ENCODE measurements around the gene LRRC23. TPM values are rescaled to one million over a fixed set of nuclear protein-coding genes. Genes with fewer than 3 reads are reported as not detected.

LRRC23 gene
- total and polyA plus RNA-seq, 2 of the 13 experiments (the other 11 are each of a cell fraction or from before 2014, with no cell fraction given): 6.0 to 7.8 TPM

DNA sequence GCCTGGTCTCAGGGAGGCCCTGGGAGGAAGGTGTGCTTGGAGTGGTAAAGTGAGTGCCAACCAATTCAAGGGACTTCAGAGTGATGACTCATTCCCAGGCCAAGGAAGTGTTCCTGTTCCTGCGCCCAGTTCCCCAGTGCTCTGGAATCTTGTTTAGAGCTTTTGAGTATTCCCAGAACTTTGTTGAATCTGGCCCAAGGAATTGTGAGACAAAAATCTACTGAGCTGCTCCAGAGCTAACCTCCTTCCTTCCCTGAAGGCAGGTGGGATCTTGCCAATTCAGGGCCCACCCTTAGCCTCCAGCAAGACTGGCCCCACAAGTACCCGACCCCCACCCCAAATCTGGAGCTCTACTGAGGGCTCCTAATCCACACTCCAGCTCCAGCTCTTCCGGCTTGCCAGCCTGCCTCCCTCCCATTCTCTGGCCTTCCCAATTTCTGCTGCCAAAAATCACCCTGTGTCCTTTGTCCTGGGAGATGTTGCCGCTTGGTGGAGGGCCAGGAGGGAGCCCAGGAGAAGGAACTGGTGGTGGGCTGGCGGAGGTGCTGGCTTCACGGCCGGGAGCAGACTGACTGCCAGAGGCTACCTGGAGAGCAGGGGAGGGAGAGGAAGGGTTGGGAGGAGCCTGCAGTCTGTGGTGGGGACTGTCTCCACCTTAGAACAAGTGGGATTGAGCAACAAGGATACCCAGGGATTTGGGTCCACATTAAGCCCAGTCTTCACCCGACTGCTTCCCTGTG lies 21.1 kb downstream of the LRRC23 start (continued):
- TF ChIP-seq, protein P1, sequence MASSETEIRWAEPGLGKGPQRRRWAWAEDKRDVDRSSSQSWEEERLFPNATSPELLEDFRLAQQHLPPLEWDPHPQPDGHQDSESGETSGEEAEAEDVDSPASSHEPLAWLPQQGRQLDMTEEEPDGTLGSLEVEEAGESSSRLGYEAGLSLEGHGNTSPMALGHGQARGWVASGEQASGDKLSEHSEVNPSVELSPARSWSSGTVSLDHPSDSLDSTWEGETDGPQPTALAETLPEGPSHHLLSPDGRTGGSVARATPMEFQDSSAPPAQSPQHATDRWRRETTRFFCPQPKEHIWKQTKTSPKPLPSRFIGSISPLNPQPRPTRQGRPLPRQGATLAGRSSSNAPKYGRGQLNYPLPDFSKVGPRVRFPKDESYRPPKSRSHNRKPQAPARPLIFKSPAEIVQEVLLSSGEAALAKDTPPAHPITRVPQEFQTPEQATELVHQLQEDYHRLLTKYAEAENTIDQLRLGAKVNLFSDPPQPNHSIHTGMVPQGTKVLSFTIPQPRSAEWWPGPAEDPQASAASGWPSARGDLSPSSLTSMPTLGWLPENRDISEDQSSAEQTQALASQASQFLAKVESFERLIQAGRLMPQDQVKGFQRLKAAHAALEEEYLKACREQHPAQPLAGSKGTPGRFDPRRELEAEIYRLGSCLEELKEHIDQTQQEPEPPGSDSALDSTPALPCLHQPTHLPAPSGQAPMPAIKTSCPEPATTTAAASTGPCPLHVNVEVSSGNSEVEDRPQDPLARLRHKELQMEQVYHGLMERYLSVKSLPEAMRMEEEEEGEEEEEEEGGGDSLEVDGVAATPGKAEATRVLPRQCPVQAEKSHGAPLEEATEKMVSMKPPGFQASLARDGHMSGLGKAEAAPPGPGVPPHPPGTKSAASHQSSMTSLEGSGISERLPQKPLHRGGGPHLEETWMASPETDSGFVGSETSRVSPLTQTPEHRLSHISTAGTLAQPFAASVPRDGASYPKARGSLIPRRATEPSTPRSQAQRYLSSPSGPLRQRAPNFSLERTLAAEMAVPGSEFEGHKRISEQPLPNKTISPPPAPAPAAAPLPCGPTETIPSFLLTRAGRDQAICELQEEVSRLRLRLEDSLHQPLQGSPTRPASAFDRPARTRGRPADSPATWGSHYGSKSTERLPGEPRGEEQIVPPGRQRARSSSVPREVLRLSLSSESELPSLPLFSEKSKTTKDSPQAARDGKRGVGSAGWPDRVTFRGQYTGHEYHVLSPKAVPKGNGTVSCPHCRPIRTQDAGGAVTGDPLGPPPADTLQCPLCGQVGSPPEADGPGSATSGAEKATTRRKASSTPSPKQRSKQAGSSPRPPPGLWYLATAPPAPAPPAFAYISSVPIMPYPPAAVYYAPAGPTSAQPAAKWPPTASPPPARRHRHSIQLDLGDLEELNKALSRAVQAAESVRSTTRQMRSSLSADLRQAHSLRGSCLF (CRISPR knock-in tag; IDR thresholded peaks at IDR 0.05; ENCODE audit: borderline replicate concordance): no peak
- TF ChIP-seq MIXL1 (CRISPR knock-in tag; IDR thresholded peaks at IDR 0.05): no peak
- no peak for TF ChIP-seq AHR (CRISPR knock-in tag; IDR thresholded peaks at IDR 0.05)
- TF ChIP-seq KLF15 (CRISPR knock-in tag; IDR thresholded peaks at IDR 0.05; ENCODE audit: borderline replicate concordance): no peak
- TF ChIP-seq ZHX2 (IDR thresholded peaks at IDR 0.05; ENCODE audit: low read depth): no peak
- no peak for TF ChIP-seq ZHX2 (CRISPR knock-in tag; IDR thresholded peaks at IDR 0.05; ENCODE audit: borderline replicate concordance)
- TF ChIP-seq ZNF572 (CRISPR knock-in tag; IDR thresholded peaks at IDR 0.05): no peak
- TF ChIP-seq ZSCAN9 (CRISPR knock-in tag; IDR thresholded peaks at IDR 0.05; ENCODE audit: borderline replicate concordance): no peak
- no peak for TF ChIP-seq FIP1L1 (IDR thresholded peaks at IDR 0.05; ENCODE audit: borderline replicate concordance, insufficient read depth, low read depth, low read length)
- TF ChIP-seq TOE1 (CRISPR knock-in tag; IDR thresholded peaks at IDR 0.05): no peak
- TF ChIP-seq ZNF580 (CRISPR knock-in tag; IDR thresholded peaks at IDR 0.05; ENCODE audit: borderline replicate concordance, low read depth): no peak
- no peak for TF ChIP-seq SNRNP70 (IDR thresholded peaks at IDR 0.05; ENCODE audit: low read depth, low read length)
- no peak for TF ChIP-seq ARID2 (CRISPR knock-in tag; IDR thresholded peaks at IDR 0.05; ENCODE audit: borderline replicate concordance)
- no peak for TF ChIP-seq MEIS2 (CRISPR knock-in tag; IDR thresholded peaks at IDR 0.05)
- no peak for TF ChIP-seq LBX2 (CRISPR knock-in tag; IDR thresholded peaks at IDR 0.05; ENCODE audit: borderline replicate concordance)
- TF ChIP-seq MXD4 (CRISPR knock-in tag; IDR thresholded peaks at IDR 0.05): no peak
- no peak for TF ChIP-seq CBFB (CRISPR knock-in tag; IDR thresholded peaks at IDR 0.05)
- peak; percentile 53 for TF ChIP-seq ZNF263 (CRISPR knock-in tag; IDR thresholded peaks at IDR 0.05)
- no peak for TF ChIP-seq ZNF788 (CRISPR knock-in tag; IDR thresholded peaks at IDR 0.05; ENCODE audit: borderline replicate concordance)
